Stimulated activated CD4-positive, alpha-beta T cell treated with anti-CD3 and anti-CD28 coated beads, Interleukin-4, amount 100 ng/mL, for 4 hours (primary cell): ENCODE data around the gene CIT.

ENCODE experiments used
- DNase-seq, 2 experiments: peaks; one replicate each; pipeline ENCODE4 v3.0.0-alpha.2; 2020

The CIT gene

GRCh38 chr12:119796292-119796691 is 80.8 kb downstream of the CIT start:
- no peak for DNase-seq

DNA sequence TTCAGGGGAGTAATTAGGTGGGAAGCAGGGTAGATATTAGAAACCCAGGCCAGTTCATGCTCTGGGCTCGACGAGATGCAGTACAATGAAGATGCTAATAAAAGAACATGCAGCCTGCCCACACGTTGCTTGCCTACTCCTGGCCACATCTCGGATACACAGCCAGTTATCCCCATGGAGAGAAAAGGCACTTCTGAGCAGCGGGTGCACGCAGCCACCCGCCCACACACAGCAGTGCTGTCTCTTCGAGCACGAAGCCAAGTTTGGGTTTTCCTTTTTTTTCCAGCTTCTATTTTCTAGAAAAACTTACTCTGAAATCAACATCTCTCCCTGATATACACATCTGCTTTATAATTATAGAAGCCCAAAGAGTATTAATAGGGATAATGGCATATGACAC is 85.7 kb downstream of the CIT start:
- no peak for DNase-seq

- DNase-seq = no peak
Measured at GRCh38 chr12:119788786-119789185, 88.3 kb downstream of the CIT start.

GRCh38 chr12:119786539-119786938 is 90.6 kb downstream of the CIT start:
- no peak for DNase-seq

DNA sequence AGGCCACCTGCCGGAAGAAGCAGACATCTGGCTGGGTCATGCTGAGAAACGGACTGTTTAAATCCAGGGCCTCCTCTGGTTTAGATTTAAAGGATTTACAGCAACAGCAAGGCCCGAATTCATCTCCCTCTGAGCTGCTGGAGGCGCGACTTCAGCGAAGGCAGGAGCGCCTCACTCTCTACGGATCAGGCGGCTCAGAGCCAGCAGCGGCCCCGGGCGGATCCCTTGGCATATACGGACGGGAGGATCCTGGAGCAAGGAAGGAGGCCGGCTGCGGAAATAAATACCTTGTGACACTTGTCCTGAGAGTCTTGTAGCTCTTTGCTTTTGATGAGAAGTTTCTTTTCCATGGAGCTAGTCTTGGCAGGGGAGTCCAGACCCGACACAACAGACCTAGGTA is 92.4 kb downstream of the CIT start:
- DNase-seq = no peak

GRCh38 chr12:119783787-119784186 is 93.3 kb downstream of the CIT start:
- no peak for DNase-seq

GRCh38 chr12:119781804-119782203 is 95.3 kb downstream of the CIT start:
- DNase-seq = no peak

DNA sequence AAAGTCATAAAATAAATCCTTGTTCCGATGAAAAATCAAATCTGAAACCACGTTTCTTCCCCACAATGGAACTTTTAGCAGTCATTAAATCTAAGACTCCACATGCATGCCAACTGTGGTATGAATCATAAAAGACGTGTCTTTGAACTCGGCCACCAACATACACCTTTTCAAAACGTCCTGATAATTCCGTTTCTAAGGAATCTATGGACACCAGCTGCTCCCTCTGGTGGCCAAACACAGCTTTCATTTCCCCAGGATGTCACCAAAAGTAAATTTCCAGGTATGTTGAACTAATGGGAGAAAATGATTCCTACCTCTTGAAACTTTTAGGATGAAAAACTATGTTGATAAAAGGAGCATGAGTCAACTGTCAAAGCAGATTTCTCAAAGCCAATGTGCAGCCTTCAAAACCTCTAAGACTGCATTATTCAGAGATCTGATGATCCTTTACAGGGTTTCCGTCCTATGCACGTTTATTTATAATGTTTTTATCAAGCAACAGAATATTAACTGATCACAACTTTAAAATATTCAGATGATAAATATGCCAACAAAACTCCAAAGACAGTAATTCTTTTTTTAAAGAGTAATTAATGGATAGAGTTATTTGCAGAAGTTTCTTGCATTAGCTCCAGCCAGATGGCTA is 96.2 kb downstream of the CIT start:
- DNase-seq = no peak

DNA sequence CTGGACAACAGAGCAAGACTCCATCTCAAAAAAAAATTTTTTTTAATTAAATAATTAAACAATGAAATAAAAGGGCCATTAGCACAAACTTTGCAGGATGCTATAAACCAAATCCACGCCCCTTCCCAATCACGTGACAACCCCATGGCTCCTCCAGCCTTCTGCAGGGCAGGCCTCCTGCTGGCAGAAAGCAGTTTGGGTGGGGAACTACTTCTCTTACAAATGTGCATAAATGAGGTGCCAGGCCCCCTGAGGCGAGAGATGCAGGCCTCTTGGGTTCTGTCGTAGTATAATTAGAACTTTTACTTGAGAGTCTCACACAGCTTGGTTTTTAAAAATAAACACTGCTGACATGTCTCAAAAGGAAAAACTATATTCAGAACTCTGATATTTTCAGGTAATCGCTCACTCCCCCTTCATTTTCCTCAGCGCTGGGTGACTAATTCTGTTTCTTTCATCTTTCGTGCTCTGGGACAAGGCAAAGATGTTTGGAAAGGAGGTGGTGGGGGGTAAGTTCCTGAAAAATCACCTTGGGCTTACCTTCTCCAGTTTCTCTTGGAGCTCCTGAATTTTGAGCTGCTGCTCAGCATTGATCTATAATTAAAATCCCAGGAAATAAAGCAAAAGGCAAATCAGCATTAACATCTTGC is 101.7 kb downstream of the CIT start:
- no peak for DNase-seq

DNA sequence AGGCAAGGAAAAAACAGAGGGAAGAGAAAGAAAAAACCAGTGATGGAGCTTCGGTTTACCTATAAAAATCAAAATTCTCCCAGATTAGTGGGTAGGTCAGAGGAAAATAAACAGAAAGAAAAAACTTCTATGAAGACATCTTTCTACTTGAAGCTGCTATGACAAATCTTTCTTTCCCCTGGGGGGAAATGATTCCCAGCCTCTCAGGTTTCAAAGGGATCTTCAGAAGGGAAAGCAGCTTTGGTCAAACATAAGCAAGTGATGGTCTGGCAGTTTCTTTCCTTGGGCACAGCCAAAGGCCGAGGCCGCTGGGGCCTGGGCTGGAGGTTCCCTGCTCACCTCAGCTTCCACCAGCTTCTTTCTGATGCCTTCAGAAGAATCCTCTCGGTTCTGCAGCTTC is 104.7 kb downstream of the CIT start:
- DNase-seq = no peak

- DNase-seq = no peak
Measured at GRCh38 chr12:119770146-119770545, 107.0 kb downstream of the CIT start.

GRCh38 chr12:119762619-119763018 is 114.5 kb downstream of the CIT start:
- DNase-seq = no peak

DNA sequence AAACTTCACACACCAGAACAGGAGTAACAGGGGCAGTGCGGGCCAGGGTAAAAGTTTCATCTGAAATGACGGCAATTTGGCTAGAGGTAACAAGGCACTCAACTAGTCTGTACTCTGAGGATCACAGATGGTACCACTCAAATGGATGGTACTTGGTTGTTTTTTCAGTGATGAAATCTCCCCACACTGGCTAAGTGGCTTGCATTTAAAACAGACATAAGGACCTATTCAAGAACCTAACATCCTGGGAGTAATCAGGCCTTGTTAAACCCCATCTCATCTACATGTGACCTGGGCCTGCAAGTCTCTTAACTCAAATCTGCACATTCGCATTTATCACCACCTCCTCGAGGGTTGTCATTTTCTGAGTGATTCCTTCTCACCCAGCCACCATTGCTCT is 118.4 kb downstream of the CIT start:
- no peak for DNase-seq

DNA sequence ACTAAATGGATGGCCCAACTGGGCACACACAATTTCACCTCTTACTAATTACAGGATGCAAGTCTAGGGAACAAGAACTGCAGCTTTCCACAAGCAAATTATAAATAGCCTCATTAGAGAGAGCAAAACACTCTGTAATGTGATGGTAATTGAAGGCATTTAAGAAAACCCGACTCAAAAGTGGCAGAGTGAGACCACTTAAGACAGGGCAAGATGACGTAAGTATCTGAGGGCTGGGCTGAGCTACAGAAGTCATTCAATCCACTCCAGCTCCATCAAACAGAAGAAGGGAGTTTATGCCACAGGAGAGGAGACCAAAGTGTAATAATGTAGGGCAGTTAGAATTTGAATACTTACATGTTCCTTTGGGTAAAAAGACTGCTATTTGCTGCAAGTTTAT is 118.9 kb downstream of the CIT start:
- DNase-seq = no peak

DNA sequence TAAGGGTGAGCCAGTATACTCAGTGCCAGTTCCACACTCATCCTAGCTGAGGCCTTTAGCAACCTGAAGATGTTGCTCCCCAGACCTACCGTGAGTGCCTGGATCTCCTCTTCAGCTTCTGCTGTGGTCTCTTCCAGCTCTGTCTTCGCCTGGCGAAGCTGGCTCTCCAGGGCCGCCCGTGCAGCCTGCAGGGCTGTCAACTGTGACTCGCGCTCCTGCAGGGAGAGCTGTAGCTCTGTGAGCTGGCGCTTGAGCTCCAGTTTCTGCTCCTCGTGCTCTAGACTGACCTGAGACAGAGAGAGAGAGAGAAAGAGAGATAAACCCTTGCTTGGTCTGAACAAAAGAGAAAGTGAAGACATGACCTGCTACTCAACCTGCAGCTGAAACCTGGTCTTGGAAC is 125.2 kb downstream of the CIT start:
- no peak for DNase-seq

- DNase-seq = no peak
Measured at GRCh38 chr12:119749666-119750065, 127.5 kb downstream of the CIT start.

- no peak for DNase-seq
Measured at GRCh38 chr12:119748497-119748896, 128.6 kb downstream of the CIT start.

DNA sequence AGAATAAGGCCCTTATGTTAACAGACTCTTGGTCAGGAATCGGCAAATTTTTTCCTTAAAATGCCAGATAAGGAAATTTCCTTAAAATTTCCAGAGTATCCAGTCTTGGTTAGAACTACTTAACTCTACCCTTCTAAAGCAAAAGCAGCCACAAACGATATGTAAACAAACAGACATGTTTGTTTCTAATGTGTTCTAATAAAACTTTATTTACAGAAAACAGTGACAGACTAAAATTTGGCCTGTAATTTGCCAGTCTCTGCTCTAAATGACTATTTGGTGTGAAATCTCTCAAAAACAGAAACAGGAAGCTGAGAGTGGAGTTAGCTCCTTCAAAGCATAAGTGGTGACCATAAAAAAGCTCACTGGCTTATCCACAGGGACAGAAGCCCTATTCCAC is 131.0 kb downstream of the CIT start:
- no peak for DNase-seq

GRCh38 chr12:119744900-119745606 is 132.1 kb downstream of the CIT start:
- no peak for DNase-seq

GRCh38 chr12:119742700-119743099 is 134.4 kb downstream of the CIT start:
- DNase-seq = no peak

DNA sequence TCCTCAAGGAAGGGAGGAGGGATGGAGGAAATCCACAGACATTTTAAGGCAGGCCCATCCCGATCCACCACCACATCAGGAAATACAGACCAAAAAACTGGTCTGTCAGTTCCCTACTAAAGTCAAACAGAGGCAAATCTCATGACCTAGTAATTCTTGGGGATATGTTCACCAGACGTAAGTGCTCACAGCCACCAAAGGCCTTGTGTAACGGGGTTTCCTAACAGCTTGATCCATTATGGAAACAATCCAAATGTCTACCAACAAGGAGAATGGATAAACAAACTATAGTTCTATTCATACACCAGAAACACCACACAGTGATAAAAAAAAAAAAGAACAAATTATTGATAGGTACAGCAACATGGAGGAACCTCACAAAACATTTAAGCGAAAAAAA is 136.3 kb downstream of the CIT start:
- no peak for DNase-seq

DNA sequence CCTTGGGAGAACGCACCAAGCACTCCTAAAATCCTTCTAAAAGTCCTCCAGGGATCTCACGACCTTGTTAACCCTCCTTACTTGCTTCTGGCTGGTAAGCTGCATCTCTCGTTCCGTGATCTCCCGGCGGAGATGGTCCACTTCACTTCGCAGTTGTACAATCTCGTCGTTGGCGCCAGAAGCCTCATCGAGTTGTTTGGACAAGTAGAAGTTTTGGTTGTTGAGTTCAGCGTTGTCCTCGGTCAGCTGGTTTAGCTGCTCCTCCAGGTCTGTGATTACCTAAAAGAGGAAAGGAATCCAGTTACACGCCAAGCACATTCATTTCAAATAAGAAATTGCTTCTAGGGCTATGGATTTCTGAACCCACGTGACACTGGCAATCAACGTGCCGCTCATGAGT is 142.0 kb downstream of the CIT start:
- DNase-seq = no peak

DNA sequence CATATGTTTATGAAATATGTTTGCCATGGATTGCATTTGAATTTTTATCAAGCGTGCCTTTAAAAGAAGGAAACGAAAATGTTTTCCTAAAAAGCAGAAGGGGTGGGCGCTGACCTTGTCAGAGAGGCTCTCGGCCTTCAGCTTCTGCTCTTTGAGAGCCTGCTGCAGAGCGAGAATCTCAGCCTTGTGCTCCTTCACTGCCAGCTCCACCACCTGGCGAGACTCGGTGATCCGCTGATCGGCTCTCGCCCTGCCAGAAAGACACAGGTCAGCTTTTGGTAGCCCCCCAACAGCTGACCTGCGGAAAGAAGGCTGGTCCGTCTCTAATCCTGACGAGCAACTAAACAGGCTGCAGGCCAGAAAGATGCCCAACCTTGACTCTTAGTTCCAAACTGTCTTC is 146.7 kb downstream of the CIT start:
- no peak for DNase-seq

DNA sequence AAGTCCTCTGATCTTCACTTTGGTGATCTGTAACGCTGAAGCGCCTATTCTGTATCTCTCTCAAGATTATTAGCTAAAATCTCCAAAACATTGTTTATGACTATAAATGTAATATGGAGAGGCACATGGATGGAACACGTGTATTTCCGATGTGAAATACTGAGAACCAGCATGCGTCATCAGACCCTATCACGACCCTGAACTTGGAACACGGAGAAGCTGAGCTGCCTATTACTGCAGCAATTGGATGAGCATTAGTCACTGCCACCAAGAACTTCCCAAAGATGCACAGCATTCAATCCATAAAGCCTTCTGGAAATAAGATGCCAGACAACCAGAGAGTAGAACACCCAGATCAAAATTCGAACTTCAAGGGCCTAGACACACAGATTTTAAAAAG is 147.2 kb downstream of the CIT start:
- no peak for DNase-seq

DNA sequence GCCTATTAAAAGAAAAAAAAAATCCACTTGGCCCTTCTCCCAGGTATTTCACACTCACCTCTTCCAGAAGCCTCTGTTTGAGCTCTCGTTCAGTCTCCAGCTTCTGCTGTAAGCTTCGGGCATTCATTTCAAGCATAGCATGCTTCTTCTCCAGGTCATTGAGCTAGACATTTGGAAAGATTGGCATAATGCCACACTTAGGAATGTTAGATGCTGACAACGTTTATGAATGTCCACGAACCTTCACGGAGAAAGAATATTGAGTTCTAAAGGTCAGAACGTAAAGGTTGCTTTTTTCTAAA is 148.7 kb downstream of the CIT start:
- no peak for DNase-seq
